ENCODE results near the gene ZFYVE28. TPM values are rescaled to one million over a fixed set of nuclear protein-coding genes. Genes with fewer than 3 reads are reported as not detected.

The ZFYVE28 gene
- total RNA-seq, 1 experiment from 2014 or later, result 19.2 TPM

DNA sequence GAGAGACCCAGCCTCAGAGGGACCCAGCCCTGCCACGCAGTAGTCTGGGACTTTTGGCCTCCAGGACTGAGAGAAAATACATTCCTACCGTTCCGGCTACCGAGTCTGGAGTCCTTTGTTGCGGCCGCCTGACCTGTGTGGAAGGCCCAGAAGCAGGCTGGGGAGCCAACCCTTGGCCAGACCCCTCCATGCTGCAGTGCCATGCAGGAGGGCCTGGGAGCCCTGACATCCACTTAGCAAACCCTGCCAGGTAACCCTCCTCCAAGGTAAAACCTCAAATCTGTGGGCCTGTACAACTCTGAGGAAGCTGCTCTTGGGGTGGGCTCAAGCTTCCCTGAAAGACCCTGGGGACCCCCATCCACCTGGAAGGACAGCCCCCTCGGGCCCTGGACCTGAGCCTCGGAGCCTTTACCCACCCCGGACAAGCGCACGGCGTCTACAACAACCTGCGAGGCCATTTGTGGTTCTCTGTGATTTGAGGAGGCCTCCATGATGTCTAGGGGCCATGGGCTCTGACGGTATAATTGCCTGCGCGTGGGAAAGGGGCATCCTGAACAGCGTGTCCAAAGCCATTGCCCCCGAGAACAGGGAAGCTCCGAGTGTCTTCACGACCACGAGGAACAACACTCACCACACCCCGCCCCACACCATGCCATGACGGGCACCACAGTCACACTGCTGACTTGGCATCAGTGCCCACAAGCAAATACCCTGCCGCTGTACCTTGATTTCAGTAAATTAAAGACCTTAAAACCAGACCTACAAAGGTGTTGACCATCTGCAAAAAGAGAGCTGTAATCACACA, 58.7 kb downstream of the ZFYVE28 start:
- H3K4me1 ChIP-seq (ENCODE audit: control insufficient read depth in 1 of 2, insufficient read depth in 2 of 2, low read length in 2 of 2), result no peaks in the 10 kb centered on the region
- no peaks in the 10 kb centered on the region for H3K9me2 ChIP-seq (ENCODE audit: insufficient read depth)
- ChIA-PET CTCF (no interaction called here), RAD21 (ENCODE audit: low non-redundant PET in 1 of 2, low total read pairs in 2 of 2, uncharacterized antibody in 2 of 2, unreplicated experiment in 2 of 2) (no interaction called here), POLR2A (no interaction called here)
- H4K20me1 ChIP-seq (ENCODE audit: insufficient read depth), result no peaks in the 10 kb centered on the region
- BruUV-seq (replicated peaks), result no TSS peak
- H2AFZ ChIP-seq (ENCODE audit: low read depth, low read length, poor library complexity, severe bottlenecking), result no peak overlapping the region
- no peak for DNase-seq (ENCODE audit: low read depth, low spot score)
- no peaks in the 10 kb centered on the region for H3K27me3 ChIP-seq (ENCODE audit: insufficient read depth, low read length)
- no peaks in the 10 kb centered on the region for H3K9me3 ChIP-seq (ENCODE audit: control insufficient read depth in 1 of 2, insufficient read depth in 1 of 2, low read depth in 1 of 2, low read length in 2 of 2)
- no peak for ATAC-seq
- H3K27ac ChIP-seq (ENCODE audit: low read depth, low read length), result no peak overlapping the region
- no peak overlapping the region for H3K4me2 ChIP-seq (ENCODE audit: low read length)
- TF ChIP-seq CEBPB (IDR thresholded peaks at IDR 0.05; ENCODE audit: low read depth), result no peak
- TF ChIP-seq CBX3 (IDR thresholded peaks at IDR 0.05; ENCODE audit: low read depth), result no peak
- no peak for TF ChIP-seq EGR1 (IDR thresholded peaks at IDR 0.05; ENCODE audit: low read depth)
- TF ChIP-seq, protein P1, sequence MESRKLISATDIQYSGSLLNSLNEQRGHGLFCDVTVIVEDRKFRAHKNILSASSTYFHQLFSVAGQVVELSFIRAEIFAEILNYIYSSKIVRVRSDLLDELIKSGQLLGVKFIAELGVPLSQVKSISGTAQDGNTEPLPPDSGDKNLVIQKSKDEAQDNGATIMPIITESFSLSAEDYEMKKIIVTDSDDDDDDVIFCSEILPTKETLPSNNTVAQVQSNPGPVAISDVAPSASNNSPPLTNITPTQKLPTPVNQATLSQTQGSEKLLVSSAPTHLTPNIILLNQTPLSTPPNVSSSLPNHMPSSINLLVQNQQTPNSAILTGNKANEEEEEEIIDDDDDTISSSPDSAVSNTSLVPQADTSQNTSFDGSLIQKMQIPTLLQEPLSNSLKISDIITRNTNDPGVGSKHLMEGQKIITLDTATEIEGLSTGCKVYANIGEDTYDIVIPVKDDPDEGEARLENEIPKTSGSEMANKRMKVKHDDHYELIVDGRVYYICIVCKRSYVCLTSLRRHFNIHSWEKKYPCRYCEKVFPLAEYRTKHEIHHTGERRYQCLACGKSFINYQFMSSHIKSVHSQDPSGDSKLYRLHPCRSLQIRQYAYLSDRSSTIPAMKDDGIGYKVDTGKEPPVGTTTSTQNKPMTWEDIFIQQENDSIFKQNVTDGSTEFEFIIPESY (IDR thresholded peaks at IDR 0.05; ENCODE audit: extremely low read depth, insufficient replicate concordance, low read length), result no peak
- TF ChIP-seq, protein P2, sequence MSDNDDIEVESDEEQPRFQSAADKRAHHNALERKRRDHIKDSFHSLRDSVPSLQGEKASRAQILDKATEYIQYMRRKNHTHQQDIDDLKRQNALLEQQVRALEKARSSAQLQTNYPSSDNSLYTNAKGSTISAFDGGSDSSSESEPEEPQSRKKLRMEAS (IDR thresholded peaks at IDR 0.05), result no peak
- TF ChIP-seq YY1 (IDR thresholded peaks at IDR 0.05; ENCODE audit: extremely low read depth, insufficient replicate concordance, low read depth, low read length), result no peak
- TF ChIP-seq RAD21 (IDR thresholded peaks at IDR 0.05; ENCODE audit: low read depth), result no peak
- no peak for TF ChIP-seq ELF1 (IDR thresholded peaks at IDR 0.05; ENCODE audit: borderline replicate concordance, low read depth)
- TF ChIP-seq POLR2AphosphoS5 (IDR thresholded peaks at IDR 0.05; ENCODE audit: low read depth, low read length), result no peak
- TF ChIP-seq SIN3A (IDR thresholded peaks at IDR 0.05; ENCODE audit: low read depth), result no peak
- TF ChIP-seq ZFX (IDR thresholded peaks at IDR 0.05), result no peak
- no peak for TF ChIP-seq ZNF274 (IDR thresholded peaks at IDR 0.05; ENCODE audit: low read depth, low read length)
- TF ChIP-seq TCF7L2 (IDR thresholded peaks at IDR 0.05; ENCODE audit: borderline replicate concordance, extremely low read depth, insufficient read depth, insufficient read length), result no peak
- TF ChIP-seq EZH2phosphoT487 (IDR thresholded peaks at IDR 0.05; ENCODE audit: borderline replicate concordance), result no peak
- TF ChIP-seq, protein P3, sequence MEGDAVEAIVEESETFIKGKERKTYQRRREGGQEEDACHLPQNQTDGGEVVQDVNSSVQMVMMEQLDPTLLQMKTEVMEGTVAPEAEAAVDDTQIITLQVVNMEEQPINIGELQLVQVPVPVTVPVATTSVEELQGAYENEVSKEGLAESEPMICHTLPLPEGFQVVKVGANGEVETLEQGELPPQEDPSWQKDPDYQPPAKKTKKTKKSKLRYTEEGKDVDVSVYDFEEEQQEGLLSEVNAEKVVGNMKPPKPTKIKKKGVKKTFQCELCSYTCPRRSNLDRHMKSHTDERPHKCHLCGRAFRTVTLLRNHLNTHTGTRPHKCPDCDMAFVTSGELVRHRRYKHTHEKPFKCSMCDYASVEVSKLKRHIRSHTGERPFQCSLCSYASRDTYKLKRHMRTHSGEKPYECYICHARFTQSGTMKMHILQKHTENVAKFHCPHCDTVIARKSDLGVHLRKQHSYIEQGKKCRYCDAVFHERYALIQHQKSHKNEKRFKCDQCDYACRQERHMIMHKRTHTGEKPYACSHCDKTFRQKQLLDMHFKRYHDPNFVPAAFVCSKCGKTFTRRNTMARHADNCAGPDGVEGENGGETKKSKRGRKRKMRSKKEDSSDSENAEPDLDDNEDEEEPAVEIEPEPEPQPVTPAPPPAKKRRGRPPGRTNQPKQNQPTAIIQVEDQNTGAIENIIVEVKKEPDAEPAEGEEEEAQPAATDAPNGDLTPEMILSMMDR (IDR thresholded peaks at IDR 0.05 in 2 of 3, conservative IDR thresholded peaks at IDR 0.05 in 1 of 3; ENCODE audit: borderline replicate concordance in 1 of 3, insufficient read depth in 1 of 3, low read depth in 2 of 3, low read length in 2 of 3), result no peak
- no peak for TF ChIP-seq JUND (IDR thresholded peaks at IDR 0.05)
- TF ChIP-seq SP1 (IDR thresholded peaks at IDR 0.05; ENCODE audit: low read depth), result no peak
- H3K9ac ChIP-seq (ENCODE audit: low read length), result no peak overlapping the region
- H3K4me3 ChIP-seq (replicated peaks in 1 of 2; ENCODE audit: low read depth in 1 of 2, low read length in 2 of 2), result no peak overlapping the region
- no peaks in the 10 kb centered on the region; the same call in 1 of the 2 replicates for H3K79me2 ChIP-seq (ENCODE audit: insufficient read depth, low read length)
- no peaks in the 10 kb centered on the region for H3K36me3 ChIP-seq (ENCODE audit: control insufficient read depth in 1 of 2, insufficient read depth in 2 of 2, low read length in 2 of 2)
- intact Hi-C loops (cut with micrococcal nuclease), result no loop called here

Measured in HCT116 (cell line).